A549 (cell line): ENCODE results near the gene TNRC6C. TPM values are rescaled to one million over a fixed set of nuclear protein-coding genes. Genes with fewer than 3 reads are reported as not detected.

Experiments used
- ATAC-seq, 2 experiments: fragments of 200-7000 bp in 1 of 2; fragments of >200 bp in 1 of 2; cut with Nextera tagmentation in 1 of 2; cut with Tn5 transposase in 1 of 2; 3 replicates each; pipeline versions ENCODE4 v1.8.0 to v1.9.1; 2018 to 2020; ENCODE audit warnings: mild to moderate bottlenecking in 1 of 2, moderate library complexity in 1 of 2
- CTCF ChIA-PET: fragments of 300-600 bp; sonication (Branson Sonifier 250); formaldehyde crosslinking; extraction: SDS; loops from one replicate; lab custom pipeline; 2021; ENCODE audit warnings: antibody characterized with exemption, inconsistent platforms; lab: Yijun Ruan, JAX
- POLR2A ChIA-PET: fragments of 350-600 bp; formaldehyde crosslinking; extraction: SDS; loops from one replicate; lab custom pipeline; 2021; ENCODE audit warnings: antibody characterized with exemption, inconsistent platforms; lab: Yijun Ruan, JAX
- DNase-seq, 2 experiments: peaks; one replicate each; pipeline versions ENCODE4 v3.0.0 to v3.0.0-alpha.2; 2011 to 2016; ENCODE audit warnings: low read depth in 1 of 2, low spot score in 1 of 2
- FAIRE-seq: peaks from 2 replicates; lab custom pipeline; 2011; peaks lifted over from hg19 to GRCh38; lab: Jason Lieb, UNC
- H3K27ac ChIP-seq, 2 experiments: fragments of >200 bp; sonication (Bioruptor Twin); formaldehyde crosslinking; 3 replicates each; pipeline ENCODE4 v1.5.1; 2016 to 2017
- H3K4me1 ChIP-seq: fragments of >200 bp; sonication (Bioruptor Twin); formaldehyde crosslinking; 3 replicates; pipeline ENCODE4 v1.6.1; 2016
- H3K4me2 ChIP-seq: fragments of >200 bp; sonication (Bioruptor Twin); formaldehyde crosslinking; 3 replicates; pipeline ENCODE4 v1.6.1; 2016
- H3K4me3 ChIP-seq: fragments of >200 bp; sonication (Bioruptor Twin); formaldehyde crosslinking; 3 replicates; pipeline ENCODE4 v1.5.1; 2016
- H3K9me3 ChIP-seq: fragments of >200 bp; sonication (Bioruptor Twin); formaldehyde crosslinking; 3 replicates; pipeline ENCODE4 v1.6.1; 2016
- CBX2 ChIP-seq: fragments of 200-600 bp; sonication (generic); IDR thresholded peaks from 2 replicates; pipeline ENCODE4 v1.6.1; 2016; ENCODE audit warnings: low read depth, mild to moderate bottlenecking, borderline replicate concordance
- CBX8 ChIP-seq: fragments of 200-600 bp; sonication (generic); IDR thresholded peaks from 2 replicates; pipeline ENCODE4 v1.6.1; 2016
- E2F6 ChIP-seq: IDR thresholded peaks from 2 replicates; pipeline ENCODE4 v1.6.1; 2012; ENCODE audit warnings: low read depth, borderline replicate concordance
- EHMT2 ChIP-seq: fragments of 200-600 bp; sonication (generic); IDR thresholded peaks from 2 replicates; pipeline ENCODE4 v1.6.1; 2016; ENCODE audit warnings: antibody characterized with exemption, low read depth, mild to moderate bottlenecking, moderate library complexity
- GATA3 ChIP-seq: IDR thresholded peaks from 2 replicates; pipeline ENCODE4 v1.6.1; 2012; ENCODE audit warnings: borderline replicate concordance
- HDAC2 ChIP-seq: fragments of 200-600 bp; sonication (generic); IDR thresholded peaks from 2 replicates; pipeline ENCODE4 v1.6.1; 2016
- HOXB13 ChIP-seq: fragments of 250-450 bp; sonication (Bioruptor Pico); IDR thresholded peaks from 2 replicates; pipeline ENCODE4 v1.5.0; 2020; ENCODE audit warnings: low read depth, mild to moderate bottlenecking, moderate library complexity
- NR3C1 ChIP-seq: fragments of >200 bp; sonication (Bioruptor Twin); formaldehyde crosslinking; IDR thresholded peaks from 3 replicates; pipeline ENCODE4 v1.6.1; 2017
- PBX3 ChIP-seq: IDR thresholded peaks from 2 replicates; pipeline ENCODE4 v1.6.1; 2012
- POLR2AphosphoS2 ChIP-seq: conservative IDR thresholded peaks from 2 replicates; pipeline ENCODE4 v1.6.1; 2012; ENCODE audit warnings: low read length, improper control_type of control experiment, inconsistent platforms
- RFX5 ChIP-seq: fragments of 450-650 bp; IDR thresholded peaks from 2 replicates; pipeline ENCODE4 v1.7.1; 2014; ENCODE audit warnings: antibody characterized with exemption, mild to moderate bottlenecking, moderate library complexity
- WGBS: methylation state at CpG from one replicate; pipeline ENCODE4 v1.1.6; 2017; ENCODE audit errors: missing lambda C conversion rate; 5-methylcytosine and 5-hydroxymethylcytosine counted together
- polyA plus RNA-seq, 4 experiments: library from polyadenylated mRNA; depleted of rRNA in 3 of 4; stranded (reverse); fragments of >200 nt; fragmentation: RNase III in 1 of 4; extraction: RNeasy Plus Mini Kit Qiagen cat#74134 plus additional on column Dnase treatment in 1 of 4; gene quantifications; 2 replicates in 3 of 4; 3 replicates in 1 of 4; pipeline ENCODE4 v1.2.3, GENCODE V29; 2011 to 2017
- TF ChIP-seq, protein P1 (sequence below): fragments of >200 bp; sonication (Bioruptor Twin); formaldehyde crosslinking; IDR thresholded peaks from 3 replicates; pipeline ENCODE4 v1.5.1; 2016
- TF ChIP-seq, protein P2 (sequence below): fragments of 200-600 bp; sonication (generic); IDR thresholded peaks from 2 replicates; pipeline ENCODE4 v1.6.1; 2016; ENCODE audit warnings: antibody characterized with exemption, mild to moderate bottlenecking, moderate library complexity

Gene TNRC6C
- polyA plus RNA-seq, 2 of the 4 experiments (the other 2 are of a cell fraction) = 1.3 to 1.9 TPM

DNA sequence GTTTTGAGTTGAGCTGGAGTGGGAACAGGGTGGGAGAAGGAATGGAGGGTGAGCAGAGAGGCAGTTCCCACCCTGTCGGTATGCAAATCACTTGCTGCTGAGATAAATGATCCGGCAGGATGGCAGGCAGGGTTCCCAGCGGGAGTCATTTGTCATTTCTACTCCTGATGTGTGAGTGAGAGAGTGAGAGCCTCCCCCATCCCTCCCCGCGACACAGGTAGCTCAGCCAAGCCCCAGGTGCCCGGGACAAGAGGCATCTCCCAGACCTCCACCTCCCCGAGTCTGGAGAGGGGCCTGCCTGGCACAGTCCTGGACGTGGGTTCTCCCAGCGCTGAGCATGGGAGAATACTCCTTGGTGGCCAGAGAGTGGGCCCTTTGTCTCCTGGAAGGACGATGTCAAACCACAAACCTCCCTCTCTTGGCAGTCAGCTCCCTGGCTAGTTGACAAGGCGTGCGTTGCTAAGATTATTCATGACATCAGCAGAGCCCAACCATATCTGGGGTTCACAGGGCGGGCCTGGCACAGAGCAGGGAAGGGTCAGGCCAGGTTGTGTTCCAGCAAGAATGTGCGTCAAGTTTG, 33.7 kb upstream of the TNRC6C start:
- ChIA-PET POLR2A (interaction anchor here (1.2 kb wide), 1 partner anchor 34 kb away, joined by 5 read pairs; the partner anchor contains the start of gene TNRC6C), CTCF (interaction anchor here (1.7 kb wide), 1 partner anchor 9 kb away, joined by 4 read pairs; no protein-coding TSS in a partner anchor)
- WGBS = 22% methylated on average over 13 of the region's 14 CpGs
- DNase-seq (no peak), FAIRE-seq (no peak), ATAC-seq (peak in 1 of 2 experiments; percentile 22; a peak in 3 of 6 replicates)
- no peak overlapping the region for H3K4me2 ChIP-seq
- TF ChIP-seq, protein P1, sequence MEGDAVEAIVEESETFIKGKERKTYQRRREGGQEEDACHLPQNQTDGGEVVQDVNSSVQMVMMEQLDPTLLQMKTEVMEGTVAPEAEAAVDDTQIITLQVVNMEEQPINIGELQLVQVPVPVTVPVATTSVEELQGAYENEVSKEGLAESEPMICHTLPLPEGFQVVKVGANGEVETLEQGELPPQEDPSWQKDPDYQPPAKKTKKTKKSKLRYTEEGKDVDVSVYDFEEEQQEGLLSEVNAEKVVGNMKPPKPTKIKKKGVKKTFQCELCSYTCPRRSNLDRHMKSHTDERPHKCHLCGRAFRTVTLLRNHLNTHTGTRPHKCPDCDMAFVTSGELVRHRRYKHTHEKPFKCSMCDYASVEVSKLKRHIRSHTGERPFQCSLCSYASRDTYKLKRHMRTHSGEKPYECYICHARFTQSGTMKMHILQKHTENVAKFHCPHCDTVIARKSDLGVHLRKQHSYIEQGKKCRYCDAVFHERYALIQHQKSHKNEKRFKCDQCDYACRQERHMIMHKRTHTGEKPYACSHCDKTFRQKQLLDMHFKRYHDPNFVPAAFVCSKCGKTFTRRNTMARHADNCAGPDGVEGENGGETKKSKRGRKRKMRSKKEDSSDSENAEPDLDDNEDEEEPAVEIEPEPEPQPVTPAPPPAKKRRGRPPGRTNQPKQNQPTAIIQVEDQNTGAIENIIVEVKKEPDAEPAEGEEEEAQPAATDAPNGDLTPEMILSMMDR = no peak
- TF ChIP-seq RFX5 (no peak), CBX2 (no peak), HOXB13 (CRISPR knock-in tag) (no peak), CBX8 (no peak), PBX3 (no peak), POLR2AphosphoS2 (no peak)
- 0 out of 3 replicates have a peak, but pooled peaks cover 3% of the 10 kb centered on the region for H3K9me3 ChIP-seq
- H3K4me1 ChIP-seq = no peaks in the 10 kb centered on the region
- H3K4me3 ChIP-seq = no peak overlapping the region
- no peak overlapping the region for H3K27ac ChIP-seq

- Histone ChIP-seq H3K9me3 (0 out of 3 replicates have a peak, but pooled peaks cover 3% of the 10 kb centered on the region), H3K27ac (no peak overlapping the region), H3K4me2 (no peak overlapping the region), H3K4me1 (no peaks in the 10 kb centered on the region), H3K4me3 (no peak overlapping the region)
- no peak for ATAC-seq
- no peak for DNase-seq
- ChIA-PET POLR2A (interaction anchor here (0.7 to 2.5 kb wide), 2 partner anchors 32 to 72 kb away, joined by 4 to 16 read pairs; partner anchors contain the start of gene TNRC6C), CTCF (interaction anchor here (1.7 kb wide), 1 partner anchor 8 kb away, joined by 4 read pairs; no protein-coding TSS in a partner anchor)
- no peak for TF ChIP-seq EHMT2
- TF ChIP-seq E2F6 = no peak
- TF ChIP-seq, protein P2, sequence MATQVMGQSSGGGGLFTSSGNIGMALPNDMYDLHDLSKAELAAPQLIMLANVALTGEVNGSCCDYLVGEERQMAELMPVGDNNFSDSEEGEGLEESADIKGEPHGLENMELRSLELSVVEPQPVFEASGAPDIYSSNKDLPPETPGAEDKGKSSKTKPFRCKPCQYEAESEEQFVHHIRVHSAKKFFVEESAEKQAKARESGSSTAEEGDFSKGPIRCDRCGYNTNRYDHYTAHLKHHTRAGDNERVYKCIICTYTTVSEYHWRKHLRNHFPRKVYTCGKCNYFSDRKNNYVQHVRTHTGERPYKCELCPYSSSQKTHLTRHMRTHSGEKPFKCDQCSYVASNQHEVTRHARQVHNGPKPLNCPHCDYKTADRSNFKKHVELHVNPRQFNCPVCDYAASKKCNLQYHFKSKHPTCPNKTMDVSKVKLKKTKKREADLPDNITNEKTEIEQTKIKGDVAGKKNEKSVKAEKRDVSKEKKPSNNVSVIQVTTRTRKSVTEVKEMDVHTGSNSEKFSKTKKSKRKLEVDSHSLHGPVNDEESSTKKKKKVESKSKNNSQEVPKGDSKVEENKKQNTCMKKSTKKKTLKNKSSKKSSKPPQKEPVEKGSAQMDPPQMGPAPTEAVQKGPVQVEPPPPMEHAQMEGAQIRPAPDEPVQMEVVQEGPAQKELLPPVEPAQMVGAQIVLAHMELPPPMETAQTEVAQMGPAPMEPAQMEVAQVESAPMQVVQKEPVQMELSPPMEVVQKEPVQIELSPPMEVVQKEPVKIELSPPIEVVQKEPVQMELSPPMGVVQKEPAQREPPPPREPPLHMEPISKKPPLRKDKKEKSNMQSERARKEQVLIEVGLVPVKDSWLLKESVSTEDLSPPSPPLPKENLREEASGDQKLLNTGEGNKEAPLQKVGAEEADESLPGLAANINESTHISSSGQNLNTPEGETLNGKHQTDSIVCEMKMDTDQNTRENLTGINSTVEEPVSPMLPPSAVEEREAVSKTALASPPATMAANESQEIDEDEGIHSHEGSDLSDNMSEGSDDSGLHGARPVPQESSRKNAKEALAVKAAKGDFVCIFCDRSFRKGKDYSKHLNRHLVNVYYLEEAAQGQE = peak; percentile 41; the same call in 1 of the 2 replicates
- no peak for TF ChIP-seq HDAC2
- TF ChIP-seq GATA3 = no peak
- TF ChIP-seq NR3C1 = no peak
- FAIRE-seq = no peak
- WGBS = 50% methylated on average over 11 of the region's 11 CpGs
Measured at GRCh38 chr17:77925831-77926543, 32.5 kb upstream of the TNRC6C start.
